Central memory CD8-positive, alpha-beta T cell (primary cell): ENCODE measurements around the gene ANKRD36C.
"Not testable (repeated sequence)": the region's sequence is repeated elsewhere in the genome, so short reads cannot be mapped to it uniquely, and the experiment has no call there.

Experiments
- ATAC-seq: fragments of 150-1000 bp; cut with Tn5 transposase; replicated peaks from 2 replicates; pipeline ENCODE4 v1.10.0; 2022; ENCODE audit warnings: mild to moderate bottlenecking, moderate FRiP score, moderate number of reproducible peaks; ENCODE audit not compliant: poor library complexity, severe bottlenecking; ENCODE audit errors: extremely low read depth
- DNase-seq, 2 donors: peaks; one replicate each; pipeline ENCODE4 v3.0.0; 2021; ENCODE audit warnings: low spot score in 2 of 2
- H3K27ac Mint-ChIP-seq: one replicate; pipeline ENCODE4 v1.8.0; 2022; ENCODE audit warnings: low read depth, mild to moderate bottlenecking, moderate library complexity, mixed read lengths
- H3K27me3 Mint-ChIP-seq: one replicate; pipeline ENCODE4 v1.8.0; 2022; ENCODE audit warnings: mixed read lengths
- H3K36me3 Mint-ChIP-seq: one replicate; pipeline ENCODE4 v1.8.0; 2022; ENCODE audit warnings: mild to moderate bottlenecking, moderate library complexity, mixed read lengths; ENCODE audit not compliant: insufficient read depth
- H3K4me1 Mint-ChIP-seq: one replicate; pipeline ENCODE4 v1.8.0; 2022; ENCODE audit warnings: mixed read lengths
- H3K4me3 Mint-ChIP-seq: one replicate; pipeline ENCODE4 v1.8.0; 2022; ENCODE audit warnings: mild to moderate bottlenecking, moderate library complexity, mixed read lengths
- H3K9me3 Mint-ChIP-seq: one replicate; pipeline ENCODE4 v1.8.0; 2022; ENCODE audit warnings: mixed read lengths

ANKRD36C gene

GRCh38 chr2:95824218-95824617 lies 167.4 kb downstream of the ANKRD36C start:
- ATAC-seq, H3K36me3 Mint-ChIP-seq, H3K27me3 Mint-ChIP-seq, H3K4me3 Mint-ChIP-seq, H3K27ac Mint-ChIP-seq, DNase-seq, H3K4me1 Mint-ChIP-seq: not testable (repeated sequence)
- peaks cover 33% of the 10 kb centered on the region for H3K9me3 Mint-ChIP-seq

GRCh38 chr2:95817521-95817920 lies 174.1 kb downstream of the ANKRD36C start:
- H3K27ac Mint-ChIP-seq, H3K4me3 Mint-ChIP-seq, DNase-seq, H3K36me3 Mint-ChIP-seq, H3K4me1 Mint-ChIP-seq, H3K27me3 Mint-ChIP-seq, ATAC-seq: not testable (repeated sequence)
- peaks cover 39% of the 10 kb centered on the region for H3K9me3 Mint-ChIP-seq

- not testable (repeated sequence) for H3K36me3 Mint-ChIP-seq, H3K27ac Mint-ChIP-seq, H3K4me1 Mint-ChIP-seq, H3K4me3 Mint-ChIP-seq, H3K27me3 Mint-ChIP-seq, DNase-seq, ATAC-seq
- peaks cover 18% of the 10 kb centered on the region for H3K9me3 Mint-ChIP-seq
These were observed 178.3 kb downstream of the ANKRD36C start for GRCh38 chr2:95813311-95813710.

- Mint-ChIP-seq H3K4me3 (no peak overlapping the region), H3K9me3 (peaks cover 19% of the 10 kb centered on the region), H3K36me3 (no peaks in the 10 kb centered on the region), H3K4me1 (no peaks in the 10 kb centered on the region), H3K27me3 (no peaks in the 10 kb centered on the region), H3K27ac (no peak overlapping the region)
- ATAC-seq: no peak
- DNase-seq: no peak
These were observed 191.7 kb downstream of the ANKRD36C start for GRCh38 chr2:95799892-95800291.

GRCh38 chr2:95799147-95799889 lies 192.3 kb downstream of the ANKRD36C start:
- not testable (repeated sequence) for H3K4me3 Mint-ChIP-seq, DNase-seq, H3K4me1 Mint-ChIP-seq, H3K36me3 Mint-ChIP-seq, H3K27me3 Mint-ChIP-seq, ATAC-seq, H3K27ac Mint-ChIP-seq
- peaks cover 14% of the 10 kb centered on the region for H3K9me3 Mint-ChIP-seq

- ATAC-seq, H3K27ac Mint-ChIP-seq, H3K36me3 Mint-ChIP-seq: not testable (repeated sequence)
These were observed 195.2 kb downstream of the ANKRD36C start for GRCh38 chr2:95796249-95797099.

GRCh38 chr2:95793970-95794369 lies 197.7 kb downstream of the ANKRD36C start:
- H3K27ac Mint-ChIP-seq, H3K36me3 Mint-ChIP-seq, H3K27me3 Mint-ChIP-seq, H3K9me3 Mint-ChIP-seq, H3K4me1 Mint-ChIP-seq, DNase-seq, H3K4me3 Mint-ChIP-seq, ATAC-seq: not testable (repeated sequence)

More at GRCh38 chr2:95796249-95797099, 195.2 kb downstream of the ANKRD36C start:
- not testable (repeated sequence) for DNase-seq, H3K4me1 Mint-ChIP-seq, H3K9me3 Mint-ChIP-seq, H3K27me3 Mint-ChIP-seq, H3K4me3 Mint-ChIP-seq

- not testable (repeated sequence) for H3K27me3 Mint-ChIP-seq, DNase-seq, H3K9me3 Mint-ChIP-seq, H3K4me3 Mint-ChIP-seq, H3K4me1 Mint-ChIP-seq, H3K36me3 Mint-ChIP-seq, H3K27ac Mint-ChIP-seq
- peak; percentile 21 for ATAC-seq
These were observed 201.4 kb downstream of the ANKRD36C start for GRCh38 chr2:95790180-95790579.

GRCh38 chr2:95789385-95789784 lies 202.2 kb downstream of the ANKRD36C start:
- H3K4me3 Mint-ChIP-seq, H3K4me1 Mint-ChIP-seq, H3K36me3 Mint-ChIP-seq, DNase-seq, H3K9me3 Mint-ChIP-seq, H3K27me3 Mint-ChIP-seq, H3K27ac Mint-ChIP-seq: not testable (repeated sequence)
- ATAC-seq: peak; percentile 42

- H3K36me3 Mint-ChIP-seq, DNase-seq, H3K4me1 Mint-ChIP-seq, H3K4me3 Mint-ChIP-seq, ATAC-seq, H3K27me3 Mint-ChIP-seq, H3K9me3 Mint-ChIP-seq, H3K27ac Mint-ChIP-seq: not testable (repeated sequence)
These were observed 203.0 kb downstream of the ANKRD36C start for GRCh38 chr2:95788642-95789041.
